Panc1 (cell line): Measurements from ENCODE around the gene ITGAD. TPM values are rescaled to one million over a fixed set of nuclear protein-coding genes. Genes with fewer than 3 reads are reported as not detected.

ENCODE experiments used
- ATAC-seq: fragments of 200-7000 bp; cut with Tn5 transposase; 2 replicates; pipeline ENCODE4 v1.9.1; 2020; ENCODE audit warnings: mild to moderate bottlenecking, moderate library complexity
- BruUV-seq: library from RNA; stranded (reverse); fragments of 400-500 nt; replicated peaks from 2 replicates; lab custom pipeline; 2021; lab: Mats Ljungman, UMichigan
- CTCF ChIA-PET: fragments of 300-600 bp; sonication (Branson Sonifier 250); formaldehyde crosslinking; loops from one replicate; lab custom pipeline; 2022; ENCODE audit warnings: antibody characterized with exemption; lab: Charles Lee
- POLR2A ChIA-PET: fragments of 300-600 bp; sonication (Branson Sonifier 250); formaldehyde crosslinking; loops from one replicate; lab custom pipeline; 2022; ENCODE audit warnings: antibody characterized with exemption; lab: Charles Lee
- DNase-seq: peaks from one replicate; pipeline ENCODE4 v3.0.0-alpha.2; 2010; ENCODE audit warnings: low read depth, low spot score
- H3K27ac ChIP-seq: 2 replicates; pipeline ENCODE4 v1.5.1; 2011; ENCODE audit warnings: mild to moderate bottlenecking, low read length, inconsistent platforms
- H3K27me3 ChIP-seq: fragments of 200-500 bp; sonication (Bioruptor generic); 2 replicates; pipeline ENCODE4 v1.6.0; 2014; ENCODE audit warnings: low read length, inconsistent platforms; ENCODE audit not compliant: control insufficient read depth, insufficient read depth
- H3K36me3 ChIP-seq: fragments of 200-500 bp; sonication (Bioruptor generic); 2 replicates; pipeline ENCODE4 v1.5.1; 2014; ENCODE audit warnings: inconsistent platforms, mild to moderate bottlenecking, low read length, moderate library complexity; ENCODE audit not compliant: control insufficient read depth, insufficient read depth
- H3K4me1 ChIP-seq: 2 replicates; pipeline ENCODE4 v1.5.1; 2011; ENCODE audit warnings: inconsistent platforms, mild to moderate bottlenecking, low read length, moderate library complexity; ENCODE audit not compliant: control insufficient read depth, insufficient read depth
- H3K4me3 ChIP-seq, 2 experiments: 2 replicates each; pipeline ENCODE4 v1.5.1; 2011 to 2012; ENCODE audit warnings: low read depth in 2 of 2, low read length in 2 of 2, mild to moderate bottlenecking in 2 of 2, inconsistent platforms in 1 of 2, moderate library complexity in 1 of 2
- H3K9me3 ChIP-seq: fragments of 200-500 bp; sonication (Bioruptor generic); 2 replicates; pipeline ENCODE4 v1.5.1; 2014; ENCODE audit warnings: low read depth, mild to moderate bottlenecking, inconsistent platforms, low read length, moderate library complexity; ENCODE audit not compliant: control insufficient read depth, insufficient read depth
- CTCF ChIP-seq: fragments of 450-650 bp; IDR thresholded peaks from 2 replicates; pipeline ENCODE4 v1.5.1; 2017; ENCODE audit warnings: mild to moderate bottlenecking
- POLR2AphosphoS5 ChIP-seq: IDR thresholded peaks from 2 replicates; pipeline ENCODE4 v1.6.1; 2012; ENCODE audit warnings: mild to moderate bottlenecking, low read depth, low read length, moderate library complexity
- SIN3A ChIP-seq: IDR thresholded peaks from 2 replicates; pipeline ENCODE4 v1.6.1; 2012; ENCODE audit warnings: low read depth, mild to moderate bottlenecking, low read length, moderate library complexity, borderline replicate concordance; ENCODE audit not compliant: insufficient read depth
- TCF7L2 ChIP-seq: IDR thresholded peaks from 2 replicates; pipeline ENCODE4 v1.6.1; 2011; ENCODE audit warnings: mild to moderate bottlenecking, low read depth, low read length, inconsistent platforms
- in situ Hi-C: cut with HindIII; loops from 2 replicates; pipeline ENCODE4 v1.10.0; 2016; ENCODE audit warnings: low sequenced_read_pairs, low pct_unique_long_range_greater_than_20kb
- intact Hi-C: fragments of 100-400 bp; cut with micrococcal nuclease; formaldehyde crosslinking; loops from one replicate; pipeline ENCODE4 v1.10.0; 2022; ENCODE audit not compliant: unreplicated experiment
- total RNA-seq: library from RNA; stranded (reverse); gene quantifications from one replicate; pipeline ENCODE4 v1.2.1, GENCODE V29; 2021; ENCODE audit not compliant: unreplicated experiment
- TF ChIP-seq, protein P1 (sequence below), 2 experiments: IDR thresholded peaks; 2 replicates each; pipeline ENCODE4 v1.6.1; 2011 to 2012; ENCODE audit warnings: low read depth in 2 of 2, control low read depth in 1 of 2, low read length in 1 of 2, mild to moderate bottlenecking in 1 of 2, moderate library complexity in 1 of 2; ENCODE audit not compliant: insufficient read depth in 1 of 2

Gene ITGAD
- total RNA-seq, 1 experiment from 2014 or later = not detected

- no peaks in the 10 kb centered on the region for H3K27me3 ChIP-seq
- TF ChIP-seq, protein P1, sequence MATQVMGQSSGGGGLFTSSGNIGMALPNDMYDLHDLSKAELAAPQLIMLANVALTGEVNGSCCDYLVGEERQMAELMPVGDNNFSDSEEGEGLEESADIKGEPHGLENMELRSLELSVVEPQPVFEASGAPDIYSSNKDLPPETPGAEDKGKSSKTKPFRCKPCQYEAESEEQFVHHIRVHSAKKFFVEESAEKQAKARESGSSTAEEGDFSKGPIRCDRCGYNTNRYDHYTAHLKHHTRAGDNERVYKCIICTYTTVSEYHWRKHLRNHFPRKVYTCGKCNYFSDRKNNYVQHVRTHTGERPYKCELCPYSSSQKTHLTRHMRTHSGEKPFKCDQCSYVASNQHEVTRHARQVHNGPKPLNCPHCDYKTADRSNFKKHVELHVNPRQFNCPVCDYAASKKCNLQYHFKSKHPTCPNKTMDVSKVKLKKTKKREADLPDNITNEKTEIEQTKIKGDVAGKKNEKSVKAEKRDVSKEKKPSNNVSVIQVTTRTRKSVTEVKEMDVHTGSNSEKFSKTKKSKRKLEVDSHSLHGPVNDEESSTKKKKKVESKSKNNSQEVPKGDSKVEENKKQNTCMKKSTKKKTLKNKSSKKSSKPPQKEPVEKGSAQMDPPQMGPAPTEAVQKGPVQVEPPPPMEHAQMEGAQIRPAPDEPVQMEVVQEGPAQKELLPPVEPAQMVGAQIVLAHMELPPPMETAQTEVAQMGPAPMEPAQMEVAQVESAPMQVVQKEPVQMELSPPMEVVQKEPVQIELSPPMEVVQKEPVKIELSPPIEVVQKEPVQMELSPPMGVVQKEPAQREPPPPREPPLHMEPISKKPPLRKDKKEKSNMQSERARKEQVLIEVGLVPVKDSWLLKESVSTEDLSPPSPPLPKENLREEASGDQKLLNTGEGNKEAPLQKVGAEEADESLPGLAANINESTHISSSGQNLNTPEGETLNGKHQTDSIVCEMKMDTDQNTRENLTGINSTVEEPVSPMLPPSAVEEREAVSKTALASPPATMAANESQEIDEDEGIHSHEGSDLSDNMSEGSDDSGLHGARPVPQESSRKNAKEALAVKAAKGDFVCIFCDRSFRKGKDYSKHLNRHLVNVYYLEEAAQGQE (IDR thresholded peaks at IDR 0.05; ENCODE audit: insufficient read depth in 1 of 2, low read depth in 2 of 2, low read length in 1 of 2) = no peak
- TF ChIP-seq POLR2AphosphoS5 (no peak), TCF7L2 (no peak), SIN3A (no peak), CTCF (no peak)
- intact Hi-C loops (no loop called here), in situ Hi-C loops (no loop called here)
- peaks cover 2% of the 10 kb centered on the region; the same call in 1 of the 2 replicates for H3K36me3 ChIP-seq
- H3K4me1 ChIP-seq = no peaks in the 10 kb centered on the region
- no peak overlapping the region for H3K27ac ChIP-seq
- H3K9me3 ChIP-seq = no peaks in the 10 kb centered on the region
- BruUV-seq = no TSS peak
- DNase-seq (no peak), ATAC-seq (no peak)
- ChIA-PET POLR2A (no interaction called here), CTCF (no interaction called here)
- H3K4me3 ChIP-seq = no peak overlapping the region
These were observed 14.3 kb downstream of the ITGAD start for GRCh38 chr16:31407406-31407805.

GRCh38 chr16:31409433-31409832 lies 16.3 kb downstream of the ITGAD start:
- BruUV-seq = no TSS peak
- no peak for DNase-seq
- CTCF ChIA-PET = no interaction called here

More at GRCh38 chr16:31409433-31409832, 16.3 kb downstream of the ITGAD start:
- TF ChIP-seq, protein P1 (IDR thresholded peaks at IDR 0.05; ENCODE audit: insufficient read depth in 1 of 2, low read depth in 2 of 2, low read length in 1 of 2) = no peak
- no peak for TF ChIP-seq POLR2AphosphoS5
- TF ChIP-seq CTCF = no peak
- no peak for TF ChIP-seq TCF7L2
- TF ChIP-seq SIN3A = no peak
- Histone ChIP-seq H3K9me3 (no peaks in the 10 kb centered on the region), H3K4me1 (no peaks in the 10 kb centered on the region), H3K36me3 (no peaks in the 10 kb centered on the region; the same call in 1 of the 2 replicates), H3K4me3 (no peak overlapping the region), H3K27ac (no peak overlapping the region), H3K27me3 (no peaks in the 10 kb centered on the region)
- POLR2A ChIA-PET = no interaction called here
- intact Hi-C loops = no loop called here
- ATAC-seq = no peak
- in situ Hi-C loops = no loop called here
